Tibial artery (tissue), 4 donors: Measurements from ENCODE around the gene EXOSC7.

Experiments
- DNase-seq, 2 donors: peaks; one replicate each; pipeline ENCODE4 v3.0.0-alpha.2; 2019
- H3K27ac ChIP-seq, 2 donors: fragments of 200-600 bp; sonication (generic) in 1 of 2; 1 replicate in 1 of 2; 2 replicates in 1 of 2; pipeline ENCODE4 v1.5.1; 2018 to 2019; ENCODE audit warnings: mild to moderate bottlenecking in 1 of 2
- H3K27me3 ChIP-seq, 2 donors: fragments of 200-600 bp; sonication (generic) in 1 of 2; one replicate each; pipeline versions ENCODE4 v1.5.1 to v1.6.0; 2016 to 2019
- H3K36me3 ChIP-seq, 3 donors: fragments of 200-600 bp; sonication (generic) in 2 of 3; one replicate each; pipeline ENCODE4 v1.5.1; 2016 to 2019; ENCODE audit warnings: mild to moderate bottlenecking in 2 of 3
- H3K4me1 ChIP-seq, 4 donors: fragments of 200-600 bp; sonication (generic) in 2 of 4; 1 replicate in 3 of 4; 2 replicates in 1 of 4; pipeline ENCODE4 v1.5.1; 2016 to 2019
- H3K4me3 ChIP-seq, 2 donors: fragments of 200-600 bp; sonication (generic) in 1 of 2; 1 replicate in 1 of 2; 2 replicates in 1 of 2; pipeline ENCODE4 v1.5.1; 2018 to 2019; ENCODE audit warnings: mild to moderate bottlenecking in 2 of 2
- H3K9me3 ChIP-seq, 3 donors: fragments of 200-600 bp; sonication (generic) in 1 of 3; one replicate each; pipeline ENCODE4 v1.5.1; 2016 to 2019
- intact Hi-C: fragments of 100-400 bp; cut with DNase I; formaldehyde crosslinking; loops from one replicate; pipeline ENCODE4 v1.15.0; 2023; ENCODE audit warnings: low total_unique reads
- TF ChIP-seq, protein P1 (sequence below), 2 experiments: fragments of 200-600 bp in 1 of 2; fragments of 450-650 bp in 1 of 2; IDR thresholded peaks; one replicate each; pipeline ENCODE4 v1.5.1; 2017 to 2019; ENCODE audit warnings: antibody characterized with exemption in 2 of 2, mild to moderate bottlenecking in 1 of 2, moderate library complexity in 1 of 2

Gene EXOSC7

DNA sequence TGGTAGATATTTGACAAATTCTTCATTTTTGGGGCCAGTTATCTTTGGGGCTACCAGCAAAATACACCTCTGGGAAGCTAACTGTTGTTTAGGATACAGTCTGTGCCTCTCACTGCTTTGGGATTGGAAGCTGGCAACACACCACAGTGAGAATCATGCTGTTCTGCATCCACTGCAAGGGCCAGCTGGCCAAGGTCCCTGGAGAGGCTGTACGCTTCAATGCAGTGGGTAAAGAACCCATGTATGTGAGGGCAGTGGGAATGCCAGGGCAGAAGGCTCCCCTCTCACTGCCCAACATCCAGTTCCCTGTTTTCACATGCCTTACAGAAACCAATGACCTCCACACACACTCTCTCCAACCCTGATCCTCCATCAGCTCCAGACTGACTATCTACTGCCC, 20.1 kb upstream of the EXOSC7 start:
- intact Hi-C loops = no loop called here
- Histone ChIP-seq H3K27me3 (no peaks in the 10 kb centered on the region), H3K36me3 (peaks cover 12 to 37% (median 20%) of the 10 kb centered on the region in 3 donors), H3K27ac (no peak overlapping the region), H3K9me3 (no peaks in the 10 kb centered on the region), H3K4me3 (no peak overlapping the region), H3K4me1 (no peaks in the 10 kb centered on the region)
- no peak for DNase-seq
- TF ChIP-seq, protein P1, sequence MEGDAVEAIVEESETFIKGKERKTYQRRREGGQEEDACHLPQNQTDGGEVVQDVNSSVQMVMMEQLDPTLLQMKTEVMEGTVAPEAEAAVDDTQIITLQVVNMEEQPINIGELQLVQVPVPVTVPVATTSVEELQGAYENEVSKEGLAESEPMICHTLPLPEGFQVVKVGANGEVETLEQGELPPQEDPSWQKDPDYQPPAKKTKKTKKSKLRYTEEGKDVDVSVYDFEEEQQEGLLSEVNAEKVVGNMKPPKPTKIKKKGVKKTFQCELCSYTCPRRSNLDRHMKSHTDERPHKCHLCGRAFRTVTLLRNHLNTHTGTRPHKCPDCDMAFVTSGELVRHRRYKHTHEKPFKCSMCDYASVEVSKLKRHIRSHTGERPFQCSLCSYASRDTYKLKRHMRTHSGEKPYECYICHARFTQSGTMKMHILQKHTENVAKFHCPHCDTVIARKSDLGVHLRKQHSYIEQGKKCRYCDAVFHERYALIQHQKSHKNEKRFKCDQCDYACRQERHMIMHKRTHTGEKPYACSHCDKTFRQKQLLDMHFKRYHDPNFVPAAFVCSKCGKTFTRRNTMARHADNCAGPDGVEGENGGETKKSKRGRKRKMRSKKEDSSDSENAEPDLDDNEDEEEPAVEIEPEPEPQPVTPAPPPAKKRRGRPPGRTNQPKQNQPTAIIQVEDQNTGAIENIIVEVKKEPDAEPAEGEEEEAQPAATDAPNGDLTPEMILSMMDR (IDR thresholded peaks at IDR 0.05) = no peak

DNA sequence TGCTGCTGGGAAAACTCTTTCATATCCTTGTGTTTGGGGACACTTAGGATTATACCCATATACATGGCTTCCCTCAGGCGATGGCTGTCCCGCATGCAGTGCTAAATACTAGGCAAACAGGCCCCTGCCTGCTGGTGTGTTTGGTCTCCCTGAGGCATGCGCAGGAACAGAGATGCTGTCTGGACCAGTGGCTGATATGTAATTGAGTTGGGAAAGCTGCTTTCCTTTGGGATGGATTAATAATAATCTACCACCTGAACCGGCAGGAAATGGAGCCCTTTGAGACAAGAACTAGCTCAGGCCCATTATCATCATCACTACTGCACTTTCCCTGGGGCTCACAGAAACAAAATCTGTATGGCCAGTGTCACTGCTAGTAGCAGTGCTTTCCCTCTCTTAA, 18.1 kb upstream of the EXOSC7 start:
- H3K36me3 ChIP-seq = peaks cover 12 to 37% (median 20%) of the 10 kb centered on the region in 3 donors
- no peak overlapping the region for H3K4me3 ChIP-seq
- intact Hi-C loops = no loop called here
- TF ChIP-seq, protein P1 (IDR thresholded peaks at IDR 0.05) = no peak
- peaks cover 0 to 4% (median 0%) of the 10 kb centered on the region in 4 donors for H3K4me1 ChIP-seq
- H3K27ac ChIP-seq = no peak overlapping the region
- H3K9me3 ChIP-seq = no peaks in the 10 kb centered on the region
- DNase-seq = no peak
- no peaks in the 10 kb centered on the region for H3K27me3 ChIP-seq

DNA sequence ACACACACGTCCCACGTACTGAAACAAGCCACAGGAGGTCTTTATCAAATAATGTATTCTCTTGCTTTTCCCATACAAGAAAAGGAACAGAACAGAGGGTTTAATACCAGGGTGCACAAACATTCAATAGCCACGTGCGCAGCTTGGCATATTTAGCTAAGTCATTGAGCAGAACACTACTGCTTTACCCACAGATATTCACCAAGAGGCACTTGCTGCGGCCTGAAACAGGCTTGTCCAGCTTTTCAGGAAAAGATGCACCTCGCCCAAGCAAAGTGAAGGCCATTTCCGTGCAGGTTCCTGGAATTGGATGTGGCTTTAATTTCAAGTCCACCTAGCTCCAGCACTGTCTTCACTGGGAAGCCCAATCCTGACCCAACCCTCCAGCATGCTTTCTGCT, 17.7 kb upstream of the EXOSC7 start:
- TF ChIP-seq, protein P1 (IDR thresholded peaks at IDR 0.05) = no peak
- intact Hi-C loops = no loop called here
- H3K36me3 ChIP-seq = peaks cover 12 to 36% (median 20%) of the 10 kb centered on the region in 3 donors
- H3K27me3 ChIP-seq = no peaks in the 10 kb centered on the region
- peaks cover 0 to 4% (median 0%) of the 10 kb centered on the region in 4 donors for H3K4me1 ChIP-seq
- no peaks in the 10 kb centered on the region for H3K9me3 ChIP-seq
- no peak for DNase-seq
- H3K27ac ChIP-seq = no peak overlapping the region
- no peak overlapping the region for H3K4me3 ChIP-seq

DNA sequence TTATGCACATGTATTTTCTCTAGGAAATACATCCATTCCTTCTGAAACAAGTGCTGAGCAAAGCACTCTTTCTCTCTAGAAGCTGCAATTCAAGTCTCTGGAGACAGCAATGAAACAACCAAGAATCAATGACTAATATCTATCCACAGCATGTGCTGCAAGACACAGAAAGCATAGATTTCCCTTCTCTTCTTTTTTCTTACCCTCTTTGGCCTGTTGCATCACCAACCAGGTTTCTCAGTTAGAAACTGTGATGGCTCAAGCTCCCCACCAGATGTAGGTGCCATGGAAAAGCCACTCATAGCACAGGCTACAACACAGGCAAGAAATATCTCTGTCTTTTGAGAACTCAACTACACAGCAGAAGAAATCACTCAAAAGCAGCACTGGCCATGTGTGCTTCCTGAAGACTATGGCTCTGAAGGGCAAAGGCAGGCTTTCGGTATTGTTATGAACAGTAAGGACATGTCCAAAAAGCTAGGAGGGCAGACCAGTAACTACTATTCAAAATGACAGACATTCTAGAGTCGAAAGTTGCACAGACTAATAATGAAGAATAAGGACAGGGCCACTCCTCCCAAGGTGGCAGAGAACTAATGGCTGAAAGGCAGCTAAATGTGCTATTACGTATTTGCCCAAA, 15.5 kb upstream of the EXOSC7 start:
- TF ChIP-seq, protein P1 (IDR thresholded peaks at IDR 0.05) = no peak
- Histone ChIP-seq H3K27me3 (no peaks in the 10 kb centered on the region), H3K4me1 (peaks cover 0 to 4% (median 0%) of the 10 kb centered on the region in 4 donors), H3K9me3 (no peaks in the 10 kb centered on the region), H3K36me3 (peaks cover 12 to 28% (median 20%) of the 10 kb centered on the region in 3 donors), H3K4me3 (no peak overlapping the region), H3K27ac (no peak overlapping the region)
- intact Hi-C loops = no loop called here
- DNase-seq = no peak

DNA sequence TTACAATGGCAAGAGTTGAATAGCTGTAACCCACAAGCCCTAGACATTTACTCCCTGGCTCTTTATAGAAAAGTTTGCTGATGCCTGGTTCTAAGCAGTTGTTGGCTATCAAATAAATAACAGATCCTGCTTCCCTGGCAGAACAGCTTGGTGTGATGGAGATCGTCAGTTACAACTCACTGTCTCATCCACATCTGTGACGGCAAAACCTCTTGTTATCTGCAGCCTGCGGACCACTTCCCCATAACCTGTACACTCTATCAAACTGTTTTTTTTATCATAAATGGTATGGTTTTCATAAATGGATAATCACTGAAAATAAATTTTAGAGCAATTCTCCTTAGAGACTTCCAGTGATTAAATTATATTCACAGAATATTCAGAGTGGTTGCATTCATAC, 14.2 kb upstream of the EXOSC7 start:
- no peak overlapping the region for H3K4me3 ChIP-seq
- peaks cover 0 to 4% (median 0%) of the 10 kb centered on the region in 4 donors for H3K4me1 ChIP-seq

More for the DNA sequence above, 14.2 kb upstream of the EXOSC7 start:
- TF ChIP-seq, protein P1 (IDR thresholded peaks at IDR 0.05) = no peak
- H3K27ac ChIP-seq = no peak overlapping the region
- no peaks in the 10 kb centered on the region for H3K27me3 ChIP-seq
- DNase-seq = no peak
- H3K36me3 ChIP-seq = peaks cover 12 to 20% (median 20%) of the 10 kb centered on the region in 3 donors
- intact Hi-C loops = no loop called here
- no peaks in the 10 kb centered on the region for H3K9me3 ChIP-seq
